GM12873 (cell line): ENCODE measurements around the gene ELMO1.

ENCODE experiments used
- CTCF ChIP-seq: IDR thresholded peaks from 2 replicates; pipeline ENCODE4 v1.5.1; 2012; ENCODE audit warnings: low read depth, mild to moderate bottlenecking, moderate library complexity, low read length, control low read depth; ENCODE audit not compliant: insufficient read depth; ENCODE audit errors: missing control alignments

The ELMO1 gene

DNA sequence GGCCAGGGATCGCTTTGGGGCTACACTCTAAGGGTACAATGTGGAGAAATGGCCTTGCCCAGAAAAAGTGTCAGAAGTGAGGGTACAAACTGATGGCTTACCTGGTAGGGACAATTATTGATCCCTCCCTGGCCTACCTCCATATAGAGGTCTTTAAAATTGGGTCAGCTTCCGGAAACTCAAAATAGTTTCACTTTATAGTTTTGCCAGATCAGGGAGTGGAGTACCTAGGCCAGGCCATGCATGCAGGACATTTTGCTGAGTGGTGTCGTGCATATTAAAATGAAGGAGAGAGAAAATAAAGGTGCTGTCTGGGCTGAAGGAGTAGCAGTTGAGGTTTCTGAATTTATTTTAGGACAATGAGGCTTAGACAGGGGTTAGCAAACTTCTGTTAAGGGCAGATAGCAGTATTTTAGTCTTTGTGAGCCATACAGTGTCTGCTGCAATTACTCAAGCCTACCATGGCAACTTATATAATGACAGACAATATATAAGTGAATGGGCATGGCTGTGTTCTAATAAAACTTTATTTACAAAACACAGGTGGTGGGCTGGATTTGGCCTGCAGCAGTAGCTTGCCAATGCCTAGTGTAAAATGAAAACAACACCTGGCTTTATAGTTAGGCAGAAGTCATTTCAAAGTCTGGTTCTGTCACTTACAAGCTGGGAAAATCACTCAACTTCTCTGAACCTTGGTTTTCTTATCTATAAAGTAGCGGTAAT lies 547.5 kb downstream of the ELMO1 start:
- no peak for TF ChIP-seq CTCF

- TF ChIP-seq CTCF = no peak
Observed at GRCh38 chr7:36898186-36898585, 550.5 kb downstream of the ELMO1 start.

DNA sequence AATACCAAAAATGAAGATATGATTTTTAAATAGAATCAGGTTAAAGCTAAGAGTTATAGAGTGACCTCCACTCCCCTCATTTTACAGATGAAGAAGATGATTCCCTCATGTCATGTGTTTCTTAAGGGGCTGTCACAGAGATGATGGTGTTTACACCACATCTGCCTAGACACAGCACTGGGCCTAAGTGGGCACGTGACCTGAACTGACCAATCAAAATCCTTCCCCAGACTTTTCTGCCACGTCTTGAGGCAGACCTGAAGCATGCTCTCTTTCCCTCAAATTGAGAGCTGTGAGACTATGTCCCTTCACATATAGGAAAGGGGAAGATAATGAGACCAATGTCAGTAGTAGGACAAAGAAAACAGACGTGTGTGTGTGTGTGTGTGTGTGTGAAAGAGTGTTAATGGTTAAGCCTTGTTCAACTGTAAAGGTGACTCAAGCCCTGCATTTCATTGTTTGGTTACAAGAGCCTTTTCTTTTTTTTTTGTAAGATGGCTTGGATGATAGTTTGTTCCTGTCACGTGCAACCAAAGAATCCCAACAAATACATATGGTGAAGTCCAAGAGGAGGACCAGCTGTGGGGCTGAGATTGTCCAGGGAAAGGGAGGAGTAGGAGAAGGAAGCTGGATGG lies 551.6 kb downstream of the ELMO1 start:
- TF ChIP-seq CTCF = no peak

DNA sequence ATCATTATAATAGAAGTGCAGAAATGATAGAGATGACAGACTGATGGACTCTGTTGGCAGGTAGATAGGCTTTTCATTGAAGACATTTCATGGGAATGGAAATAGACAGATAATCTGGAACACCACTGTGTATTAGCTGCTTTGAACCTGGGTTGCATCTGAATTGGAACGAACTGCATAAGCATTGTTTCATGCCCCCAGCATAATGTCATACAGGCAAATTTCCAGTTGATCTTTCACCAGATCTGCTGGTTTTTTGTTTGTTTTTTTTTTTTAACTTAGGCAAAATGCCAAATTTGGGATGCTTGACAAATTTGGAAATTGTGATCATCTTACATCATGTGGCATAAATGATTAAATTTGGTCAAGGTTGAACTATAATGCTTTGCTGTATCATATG lies 552.2 kb downstream of the ELMO1 start:
- no peak for TF ChIP-seq CTCF

GRCh38 chr7:36895192-36895591 lies 553.5 kb downstream of the ELMO1 start:
- no peak for TF ChIP-seq CTCF

GRCh38 chr7:36894190-36894589 lies 554.5 kb downstream of the ELMO1 start:
- no peak for TF ChIP-seq CTCF

DNA sequence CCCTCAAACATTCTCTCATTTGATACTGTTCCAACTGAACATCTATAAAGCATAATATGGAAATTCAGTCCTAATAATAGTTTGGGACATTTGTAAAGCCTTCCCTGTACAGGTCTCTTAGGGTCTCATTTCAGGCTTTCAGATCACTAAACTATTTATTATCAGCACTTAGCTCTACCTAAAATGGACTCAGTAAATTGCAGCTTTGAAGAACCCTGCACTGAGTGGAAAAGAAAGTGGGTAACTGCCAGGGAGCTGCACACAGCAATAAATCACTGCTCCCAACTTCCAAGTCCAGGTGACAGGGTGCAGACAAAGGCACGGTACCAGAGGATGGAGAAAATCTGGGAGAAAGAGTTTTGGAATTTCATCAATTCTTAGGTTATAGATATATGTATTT lies 559.5 kb downstream of the ELMO1 start:
- no peak for TF ChIP-seq CTCF
